CD4-positive, alpha-beta T cell treated with Interleukin-6 for 4 hours (primary cell): ENCODE data around the gene COPS4.
"Not testable (repeated sequence)": the region's sequence is repeated elsewhere in the genome, so short reads cannot be mapped to it uniquely, and the experiment has no call there.

Experiments used
- DNase-seq: peaks from one replicate; pipeline ENCODE4 v3.0.0-alpha.2; 2020; ENCODE audit warnings: mixed read lengths

Gene COPS4

DNA sequence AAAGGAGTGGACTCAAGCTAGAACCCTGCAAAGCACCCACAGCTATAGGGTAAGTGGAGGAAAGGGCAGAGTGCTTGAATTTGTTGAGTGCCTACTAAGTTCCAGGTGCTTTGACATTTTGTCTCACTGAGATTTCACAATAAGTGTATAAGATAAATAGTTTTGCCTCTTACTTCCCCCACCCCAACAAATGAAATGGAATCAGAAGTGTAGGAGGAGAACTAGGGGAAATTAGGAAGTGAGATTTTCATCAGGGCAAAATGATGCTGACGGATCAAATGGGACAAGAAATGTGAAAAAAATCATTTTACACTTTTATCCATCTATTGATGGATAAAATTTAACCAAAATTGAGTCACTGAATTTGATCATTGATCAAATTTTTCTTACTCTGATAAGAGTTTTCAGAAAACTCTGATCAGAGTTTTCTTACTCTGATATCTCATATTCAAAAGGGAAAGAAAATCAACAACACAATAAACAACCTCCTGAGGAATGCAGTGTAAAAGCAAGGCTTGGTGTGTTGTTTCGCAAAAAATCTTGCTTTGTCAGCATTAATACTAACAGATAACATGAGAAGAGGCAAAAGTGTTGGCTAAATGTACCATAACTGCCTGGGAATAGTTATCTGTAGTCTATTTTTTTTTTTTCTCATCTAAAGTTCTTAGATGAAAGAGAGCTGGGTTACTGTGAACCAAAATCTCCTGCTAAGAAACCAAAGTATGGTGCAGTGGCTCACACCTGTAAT lies 54.6 kb downstream of the COPS4 start:
- DNase-seq = no peak

DNA sequence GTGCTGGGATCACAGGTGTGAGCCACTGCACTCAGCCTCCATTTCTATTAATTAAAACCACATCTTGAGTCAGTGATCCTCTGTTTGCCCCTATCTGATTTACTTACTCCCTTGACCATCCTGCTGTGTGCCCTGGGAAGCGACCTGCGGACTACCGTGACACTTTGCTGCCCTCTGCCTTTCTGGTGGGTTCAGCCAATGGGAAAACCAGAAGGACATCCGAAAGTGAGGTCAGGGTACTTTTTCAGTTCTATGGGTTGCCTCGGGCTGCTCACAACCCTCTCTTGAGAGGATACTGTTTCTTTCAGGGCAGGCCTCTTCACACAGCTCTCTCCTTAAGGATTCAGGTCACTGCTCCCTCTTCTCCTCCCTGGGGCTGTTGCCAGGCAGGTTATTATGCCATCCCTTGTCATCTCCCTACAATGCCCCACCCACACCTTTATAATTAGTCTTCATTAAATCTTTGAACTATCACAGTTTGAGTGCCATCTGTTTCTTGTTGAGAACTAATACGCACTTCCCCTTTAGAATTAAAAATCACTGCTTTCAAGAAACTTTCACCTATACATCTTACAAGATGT lies 58.2 kb downstream of the COPS4 start:
- no peak for DNase-seq

GRCh38 chr4:83096397-83096796 lies 61.4 kb downstream of the COPS4 start:
- DNase-seq = no peak

GRCh38 chr4:83104991-83105390 lies 70.0 kb downstream of the COPS4 start:
- no peak for DNase-seq

DNA sequence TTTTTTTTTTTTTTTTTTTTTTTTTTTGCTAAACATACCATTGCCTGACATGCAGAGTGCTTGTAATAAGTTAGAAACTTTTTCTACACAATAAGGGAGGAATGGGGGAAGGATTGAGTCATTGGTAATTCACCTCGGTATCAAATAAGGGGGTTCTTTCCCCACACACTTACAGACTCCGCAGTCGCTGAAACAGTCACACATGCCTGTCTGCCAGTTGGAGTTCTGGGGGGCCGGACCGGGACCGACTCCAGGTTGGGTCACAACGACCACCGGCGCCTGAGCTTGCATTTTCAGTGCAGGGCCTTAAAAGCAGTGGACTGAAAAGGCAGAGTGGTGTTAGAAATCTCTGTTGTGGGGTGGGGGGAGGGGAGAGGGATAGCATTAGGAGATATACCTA lies 72.6 kb downstream of the COPS4 start:
- no peak for DNase-seq

DNA sequence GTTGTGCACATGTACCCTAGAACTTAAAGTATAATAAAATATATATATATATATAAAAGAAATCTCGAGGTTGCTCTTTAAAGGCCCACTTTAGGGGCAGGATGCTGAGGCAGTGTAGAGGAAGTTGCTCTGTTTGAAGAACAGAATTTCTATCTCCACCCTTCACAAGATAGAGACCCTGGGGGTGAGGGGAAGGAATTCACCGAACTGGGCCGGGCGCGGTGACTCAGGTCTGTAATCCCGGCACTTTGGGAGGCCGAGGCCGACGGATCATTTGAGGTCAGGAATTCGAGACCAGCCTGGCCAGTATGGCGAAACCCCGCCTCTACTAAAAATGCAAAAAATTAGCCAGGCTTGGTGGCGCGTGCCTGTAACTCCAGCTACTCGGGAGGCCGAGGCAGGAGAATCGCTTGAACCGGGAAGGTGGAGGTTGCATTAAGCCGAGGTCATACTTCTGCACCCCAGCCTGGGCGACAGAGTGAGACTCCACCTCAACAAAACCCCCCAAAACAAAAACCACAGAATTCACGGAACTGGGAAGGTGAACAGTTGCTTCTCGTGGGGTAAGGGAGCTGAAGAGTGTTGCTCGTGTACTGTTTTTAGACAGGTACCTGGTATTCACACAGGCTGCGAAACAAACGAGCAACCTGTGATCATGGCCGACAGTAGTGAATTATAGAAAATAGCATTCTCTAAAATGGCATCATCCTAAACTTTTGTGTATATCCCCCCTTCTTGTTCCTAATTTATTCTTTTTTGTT lies 73.3 kb downstream of the COPS4 start:
- DNase-seq = peak; percentile 55

DNA sequence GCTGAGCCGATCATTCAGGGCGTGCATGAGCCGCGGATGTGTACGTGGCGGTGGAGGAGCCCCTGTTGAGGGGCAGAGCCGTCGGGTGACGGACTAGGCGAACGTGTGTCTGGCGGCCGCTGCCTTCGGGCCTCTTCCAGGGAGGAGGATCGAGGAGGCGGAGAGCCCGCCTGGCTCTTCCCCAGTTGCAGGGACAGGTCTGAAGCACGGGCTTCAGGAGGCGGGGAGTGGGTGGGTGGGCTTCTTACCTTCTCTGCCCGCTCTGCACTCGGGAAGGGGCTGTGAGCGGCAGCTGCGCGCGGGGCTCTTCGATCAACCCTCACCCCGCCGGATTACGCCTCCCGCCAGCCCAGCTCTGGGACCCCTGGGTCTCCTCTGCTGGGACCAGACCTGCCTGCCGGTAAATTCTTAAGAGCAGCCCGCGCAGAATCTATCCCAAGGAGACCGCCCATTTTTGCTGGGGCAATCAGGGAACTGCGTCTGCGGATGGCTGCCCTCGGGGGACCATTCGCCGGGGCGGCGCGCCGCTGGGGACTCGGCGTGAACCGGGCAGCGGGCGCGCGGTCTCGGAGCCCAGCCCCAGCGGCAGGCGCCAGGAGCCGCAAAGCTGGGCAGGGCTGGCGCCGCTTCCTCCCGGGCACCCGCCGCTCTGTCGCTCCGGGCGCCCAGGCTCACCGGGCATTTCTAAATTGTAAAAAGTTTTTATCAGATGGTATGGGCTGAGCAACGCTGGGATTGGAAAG lies 74.7 kb downstream of the COPS4 start:
- peak; percentile 52 for DNase-seq

DNA sequence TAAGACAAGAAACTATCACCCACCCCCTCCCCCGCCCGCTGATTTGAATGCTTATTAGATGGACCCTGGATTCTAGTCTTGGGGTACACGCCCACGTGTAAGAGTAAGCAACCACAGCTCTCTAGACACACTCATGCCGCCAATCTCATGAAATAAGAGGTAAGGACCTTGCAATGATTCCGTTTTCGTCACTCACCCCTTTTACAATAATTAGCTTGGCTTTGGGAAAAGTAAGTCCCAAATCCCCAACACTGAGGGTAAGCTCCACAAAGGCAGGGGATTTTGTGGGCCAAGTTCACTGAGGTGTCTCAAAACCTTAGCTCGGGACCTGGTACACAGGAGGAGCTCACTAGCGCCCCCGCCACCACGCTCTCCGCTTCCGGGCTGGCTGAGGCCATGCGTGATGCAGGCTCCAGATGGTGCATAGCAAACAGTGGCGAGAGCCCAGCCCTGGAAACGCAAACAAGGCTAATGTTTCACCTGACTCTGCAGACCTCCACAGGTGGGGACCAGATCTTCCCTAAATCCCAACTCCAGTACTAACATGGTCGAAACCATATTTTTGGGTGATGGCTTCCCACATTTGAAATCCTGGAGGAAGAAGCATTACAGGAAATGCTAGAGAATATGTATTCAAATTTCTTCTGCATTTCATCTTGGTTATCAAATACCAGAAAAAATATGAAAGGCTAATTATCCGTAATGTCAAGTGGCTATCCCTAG lies 75.4 kb downstream of the COPS4 start:
- DNase-seq = peak; percentile 93

GRCh38 chr4:83110970-83111750 lies 76.2 kb downstream of the COPS4 start:
- DNase-seq = no peak

- not testable (repeated sequence) for DNase-seq
These were observed 76.8 kb downstream of the COPS4 start for GRCh38 chr4:83111751-83112141.

DNA sequence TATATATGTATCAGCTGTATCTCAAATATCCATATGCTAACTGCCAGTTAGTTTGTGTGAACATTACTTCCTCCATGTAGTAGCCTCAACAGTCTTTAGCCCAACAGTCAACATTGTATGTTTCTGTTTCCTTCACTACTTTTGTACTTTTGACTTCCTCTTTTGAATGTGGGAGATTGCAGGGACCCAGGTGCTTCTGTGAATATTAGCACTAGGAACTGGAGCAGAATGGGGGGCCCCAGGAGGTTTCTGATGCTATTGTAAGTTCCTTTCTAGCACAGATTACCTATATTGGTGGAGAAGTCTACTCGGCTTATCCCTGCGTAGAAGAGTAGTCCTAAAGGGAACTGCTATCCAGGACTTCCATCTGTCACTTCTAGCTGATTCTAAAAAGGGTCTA lies 77.2 kb downstream of the COPS4 start:
- peak; percentile 20 for DNase-seq

GRCh38 chr4:83112678-83113428 lies 77.9 kb downstream of the COPS4 start:
- peak; percentile 54 for DNase-seq

DNA sequence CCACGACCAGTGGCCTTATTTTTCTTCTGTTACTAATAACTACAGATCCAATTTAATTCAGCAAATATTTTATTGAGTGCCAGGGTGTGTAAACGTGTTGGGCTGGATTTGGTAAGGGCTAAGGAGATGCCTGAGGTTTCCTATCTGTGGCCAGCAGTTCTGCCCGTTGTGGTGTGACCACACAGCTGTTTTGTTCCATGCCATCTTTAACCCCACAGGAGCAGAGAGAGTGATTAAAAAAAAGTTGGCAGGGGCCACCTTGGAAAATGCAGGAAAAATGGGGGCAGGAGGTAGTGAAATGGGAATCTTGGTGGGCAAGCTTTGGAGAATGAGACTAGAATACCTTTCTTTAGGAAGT lies 78.4 kb downstream of the COPS4 start:
- DNase-seq = no peak

DNA sequence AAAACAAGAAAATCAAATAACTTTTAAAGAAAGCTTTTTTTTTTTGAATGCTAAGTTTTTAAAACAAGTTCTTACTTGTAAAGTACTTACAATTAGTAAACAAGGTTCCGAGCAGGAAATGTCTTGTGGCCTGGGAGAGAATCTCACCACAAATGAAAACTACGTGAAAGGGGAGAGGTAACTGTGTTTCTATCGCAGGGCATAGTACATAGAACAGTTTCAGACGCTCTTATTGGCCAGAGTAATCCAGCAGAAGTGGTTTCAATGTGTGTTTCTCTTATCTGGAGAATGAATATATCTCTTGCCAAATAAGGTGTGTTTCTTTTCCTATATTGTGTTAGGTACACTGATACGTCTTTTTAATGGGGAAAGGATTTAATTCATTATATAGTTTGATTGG lies 79.6 kb downstream of the COPS4 start, which contains the start of gene PLAC8:
TSS of gene PLAC8 (minus strand) at position 154 of the 400 bp plus-strand sequence. CDS start 6,808 bp downstream, outside the sequence.
- DNase-seq = peak; percentile 56

DNA sequence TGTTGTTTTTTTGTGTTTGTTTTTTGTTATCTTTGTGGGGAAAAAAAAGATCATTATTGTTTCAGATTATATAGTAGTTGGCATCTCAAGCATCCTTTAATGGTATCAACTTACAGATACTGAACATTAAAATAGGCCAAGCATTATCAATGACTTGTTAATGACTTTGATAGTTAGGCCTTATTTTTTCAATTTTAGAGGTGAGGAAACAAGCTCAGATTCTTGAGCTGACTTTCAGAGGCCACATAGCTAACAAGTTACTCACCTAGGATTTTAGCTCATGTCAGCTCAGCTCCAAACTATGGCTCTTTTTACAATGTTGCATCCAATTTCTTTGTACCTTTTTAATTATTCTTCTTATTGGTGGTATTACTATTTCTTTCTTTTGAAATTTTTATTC lies 80.0 kb downstream of the COPS4 start:
- no peak for DNase-seq

GRCh38 chr4:83115656-83116285 lies 80.8 kb downstream of the COPS4 start:
- no peak for DNase-seq

DNA sequence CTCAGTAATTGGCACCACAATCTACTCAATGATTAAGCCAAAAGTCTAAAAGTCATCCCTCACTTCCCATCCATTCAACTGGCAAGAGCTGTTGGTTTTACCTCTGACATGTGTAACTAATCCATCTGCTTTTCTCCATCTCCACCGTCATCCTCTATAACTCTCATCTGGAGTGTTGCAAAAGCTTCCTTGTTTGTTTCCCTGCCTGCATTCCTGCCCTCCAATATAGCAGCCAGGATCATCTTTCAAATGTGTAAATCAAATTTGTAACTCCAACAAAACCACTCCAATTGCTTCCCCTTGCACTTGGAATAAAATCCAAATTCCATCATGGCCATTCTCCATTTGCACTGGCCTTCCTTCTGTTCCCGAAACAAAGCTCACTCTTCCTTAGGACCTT lies 83.9 kb downstream of the COPS4 start:
- no peak for DNase-seq

DNA sequence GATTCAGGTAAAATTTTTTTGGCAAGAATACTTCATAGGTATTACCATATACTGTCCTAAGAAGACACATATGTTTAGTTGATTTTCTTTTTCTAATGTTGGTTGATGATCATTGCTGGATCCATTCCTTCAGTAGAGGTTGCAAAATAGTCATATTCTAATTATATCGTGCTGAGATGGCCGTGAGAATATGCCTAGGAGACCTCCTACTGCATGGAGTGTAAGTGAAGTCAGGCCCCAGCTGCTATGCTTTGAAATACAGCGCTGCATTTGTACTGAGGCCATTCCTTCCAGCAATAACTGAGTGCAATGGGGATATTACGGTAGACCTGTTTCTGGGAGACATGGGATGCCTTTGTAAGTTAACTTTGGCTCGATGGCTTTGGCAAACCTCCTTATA lies 86.3 kb downstream of the COPS4 start:
- DNase-seq = no peak

- no peak for DNase-seq
These were observed 89.3 kb downstream of the COPS4 start for GRCh38 chr4:83124111-83124780.
